Naive B cell (primary cell): ENCODE results near the gene RNU1-2. TPM values are rescaled to one million over a fixed set of nuclear protein-coding genes. Genes with fewer than 3 reads are reported as not detected.
"Not testable (repeated sequence)": the region's sequence is repeated elsewhere in the genome, so short reads cannot be mapped to it uniquely, and the experiment has no call there.

Source experiments
- ATAC-seq, 2 donors: fragments of 150-1000 bp; cut with Tn5 transposase; 2 replicates each; pipeline ENCODE4 v1.10.0; 2021; ENCODE audit warnings: low read depth in 2 of 2, mild to moderate bottlenecking in 2 of 2, moderate library complexity in 2 of 2
- DNase-seq: peaks from one replicate; pipeline ENCODE4 v3.0.0; 2022
- H3K27ac Mint-ChIP-seq, 6 donors: one replicate each; pipeline ENCODE4 v1.8.0; 2020 to 2022; ENCODE audit warnings: mild to moderate bottlenecking in 6 of 6, mixed read lengths in 6 of 6, moderate library complexity in 5 of 6, inconsistent platforms in 2 of 6
- H3K27me3 Mint-ChIP-seq, 3 donors: one replicate each; pipeline ENCODE4 v1.8.0; 2021 to 2022; ENCODE audit warnings: mixed read lengths in 3 of 3, mild to moderate bottlenecking in 1 of 3
- H3K36me3 Mint-ChIP-seq, 2 donors: one replicate each; pipeline ENCODE4 v1.8.0; 2020 to 2022; ENCODE audit warnings: mixed read lengths in 2 of 2, inconsistent platforms in 1 of 2, mild to moderate bottlenecking in 1 of 2
- H3K4me1 Mint-ChIP-seq, 3 donors: one replicate each; pipeline ENCODE4 v1.8.0; 2020 to 2022; ENCODE audit warnings: mixed read lengths in 3 of 3, inconsistent platforms in 1 of 3, mild to moderate bottlenecking in 1 of 3, moderate library complexity in 1 of 3
- H3K4me3 Mint-ChIP-seq, 8 donors: one replicate each; pipeline ENCODE4 v1.8.0; 2020 to 2022; ENCODE audit warnings: mild to moderate bottlenecking in 8 of 8, mixed read lengths in 8 of 8, moderate library complexity in 8 of 8, inconsistent platforms in 2 of 8
- H3K9me3 Mint-ChIP-seq, 7 donors: one replicate each; pipeline ENCODE4 v1.8.0; 2020 to 2022; ENCODE audit warnings: mixed read lengths in 7 of 7, mild to moderate bottlenecking in 5 of 7, inconsistent platforms in 2 of 7, moderate library complexity in 1 of 7
- polyA plus RNA-seq, 6 donors: library from polyadenylated mRNA; unstranded; fragments of 300-500 nt; fragmentation: Illumina TruSeq; gene quantifications; one replicate each; pipeline ENCODE4 v1.2.3, GENCODE V29; 2021; ENCODE audit warnings: low read depth in 6 of 6

RNU1-2 gene
- polyA plus RNA-seq, 6 donors from 2014 or later: 27.4 to 56.9 (median 45.9) TPM; not detected in 2

- Mint-ChIP-seq H3K4me1 (peaks cover 0 to 13% (median 9%) of the 10 kb centered on the region in 3 donors), H3K27ac (peak overlapping the region in 5 of 6 donors; percentile 28 to 94 (median 59)), H3K27me3 (peaks cover 13 to 22% (median 14%) of the 10 kb centered on the region in 3 donors), H3K4me3 (peak overlapping the region; percentile 80 to 93 (median 88))
- DNase-seq: peak; percentile 50
- H3K9me3 Mint-ChIP-seq, H3K36me3 Mint-ChIP-seq: not testable (repeated sequence)
- peak; percentile 57 to 63 for ATAC-seq
Measured at GRCh38 chr1:16873076-16873879, 22.5 kb upstream of the RNU1-2 start.

GRCh38 chr1:16874968-16875765 lies 20.6 kb upstream of the RNU1-2 start:
- not testable (repeated sequence) for H3K4me1 Mint-ChIP-seq, DNase-seq, H3K36me3 Mint-ChIP-seq, H3K27ac Mint-ChIP-seq, H3K9me3 Mint-ChIP-seq, ATAC-seq
- H3K4me3 Mint-ChIP-seq: peak overlapping the region in 2 of 8 donors; percentile 46 to 61
- peaks cover 13 to 35% (median 14%) of the 10 kb centered on the region in 3 donors for H3K27me3 Mint-ChIP-seq

GRCh38 chr1:16881742-16882141 lies 14.0 kb upstream of the RNU1-2 start:
- H3K36me3 Mint-ChIP-seq, DNase-seq, H3K9me3 Mint-ChIP-seq, H3K4me3 Mint-ChIP-seq, H3K4me1 Mint-ChIP-seq, ATAC-seq, H3K27ac Mint-ChIP-seq: not testable (repeated sequence)
- H3K27me3 Mint-ChIP-seq: peaks cover 18 to 26% (median 22%) of the 10 kb centered on the region in 3 donors

GRCh38 chr1:16882986-16883385 lies 12.8 kb upstream of the RNU1-2 start:
- Mint-ChIP-seq H3K4me3 (no peak overlapping the region), H3K27ac (peak overlapping the region in 1 of 6 donors; percentile 32), H3K4me1 (peaks cover 0 to 3% (median 0%) of the 10 kb centered on the region in 3 donors), H3K9me3 (no peaks in the 10 kb centered on the region), H3K36me3 (no peaks in the 10 kb centered on the region), H3K27me3 (peaks cover 18 to 26% (median 22%) of the 10 kb centered on the region in 3 donors)
- DNase-seq: no peak
- no peak for ATAC-seq

GRCh38 chr1:16884487-16884886 lies 11.3 kb upstream of the RNU1-2 start:
- not testable (repeated sequence) for H3K9me3 Mint-ChIP-seq, DNase-seq, H3K4me3 Mint-ChIP-seq, H3K36me3 Mint-ChIP-seq, H3K27ac Mint-ChIP-seq, ATAC-seq
- peaks cover 6 to 18% (median 7%) of the 10 kb centered on the region in 3 donors for H3K4me1 Mint-ChIP-seq
- H3K27me3 Mint-ChIP-seq: peaks cover 18 to 22% (median 19%) of the 10 kb centered on the region in 3 donors

GRCh38 chr1:16886860-16887605 lies 8.7 kb upstream of the RNU1-2 start:
- H3K4me1 Mint-ChIP-seq: peaks cover 7 to 33% (median 11%) of the 10 kb centered on the region in 3 donors
- ATAC-seq (no peak), DNase-seq (no peak)
- H3K4me3 Mint-ChIP-seq: peak overlapping the region in 5 of 8 donors; percentile 6 to 66 (median 27)
- H3K27me3 Mint-ChIP-seq: peaks cover 2 to 15% (median 12%) of the 10 kb centered on the region in 3 donors
- no peaks in the 10 kb centered on the region for H3K36me3 Mint-ChIP-seq
- H3K27ac Mint-ChIP-seq: peak overlapping the region in 2 of 6 donors; percentile 40 to 59
- H3K9me3 Mint-ChIP-seq: no peaks in the 10 kb centered on the region

GRCh38 chr1:16888860-16889816 lies 6.6 kb upstream of the RNU1-2 start:
- Mint-ChIP-seq H3K4me3 (peak overlapping the region; percentile 90 to 99 (median 96)), H3K9me3 (no peaks in the 10 kb centered on the region), H3K4me1 (peaks cover 7 to 34% (median 11%) of the 10 kb centered on the region in 3 donors), H3K27me3 (peaks cover 0 to 7% (median 0%) of the 10 kb centered on the region in 3 donors), H3K36me3 (no peaks in the 10 kb centered on the region), H3K27ac (peak overlapping the region; percentile 81 to 99 (median 96))
- DNase-seq: peak; percentile 55
- ATAC-seq: peak; percentile 72 to 77

GRCh38 chr1:16890539-16891021 lies 5.2 kb upstream of the RNU1-2 start:
- not testable (repeated sequence) for H3K36me3 Mint-ChIP-seq, H3K27me3 Mint-ChIP-seq, H3K9me3 Mint-ChIP-seq, DNase-seq, ATAC-seq
- Mint-ChIP-seq H3K4me1 (peaks cover 9 to 43% (median 14%) of the 10 kb centered on the region in 3 donors), H3K4me3 (peak overlapping the region in 6 of 8 donors; percentile 60 to 99 (median 96)), H3K27ac (peak overlapping the region in 3 of 6 donors; percentile 24 to 96 (median 92))

- DNase-seq, H3K36me3 Mint-ChIP-seq, H3K9me3 Mint-ChIP-seq, ATAC-seq, H3K27me3 Mint-ChIP-seq, H3K27ac Mint-ChIP-seq: not testable (repeated sequence)
- H3K4me1 Mint-ChIP-seq: peaks cover 14 to 47% (median 19%) of the 10 kb centered on the region in 3 donors
- peak overlapping the region in 3 of 8 donors; percentile 49 to 99 (median 99) for H3K4me3 Mint-ChIP-seq
Measured at GRCh38 chr1:16891057-16891456, 4.7 kb upstream of the RNU1-2 start.

GRCh38 chr1:16892978-16893525 lies 2.7 kb upstream of the RNU1-2 start:
- not testable (repeated sequence) for ATAC-seq, H3K27me3 Mint-ChIP-seq, H3K36me3 Mint-ChIP-seq, DNase-seq, H3K9me3 Mint-ChIP-seq, H3K27ac Mint-ChIP-seq
- H3K4me1 Mint-ChIP-seq: peaks cover 30 to 64% (median 32%) of the 10 kb centered on the region in 3 donors
- peak overlapping the region in 1 of 8 donors; percentile 32 for H3K4me3 Mint-ChIP-seq

- peak overlapping the region in 4 of 8 donors; percentile 50 to 86 (median 76) for H3K4me3 Mint-ChIP-seq
- H3K9me3 Mint-ChIP-seq, DNase-seq: not testable (repeated sequence)
Measured at GRCh38 chr1:16893796-16894195, 2.0 kb upstream of the RNU1-2 start.

More at GRCh38 chr1:16893796-16894195, 2.0 kb upstream of the RNU1-2 start:
- H3K27me3 Mint-ChIP-seq, H3K36me3 Mint-ChIP-seq, ATAC-seq: not testable (repeated sequence)
- Mint-ChIP-seq H3K27ac (peak overlapping the region in 5 of 6 donors; percentile 7 to 100 (median 80)), H3K4me1 (peaks cover 28 to 57% (median 29%) of the 10 kb centered on the region in 3 donors)
